ENCODE results near the gene TNFAIP8L1.
A peak's percentile ranks its signal among the peaks of the same experiment; 100 is the strongest.

TNFAIP8L1 gene

GRCh38 chr19:4660181-4660791 lies 21.0 kb downstream of the TNFAIP8L1 start:
- no peak overlapping the region for H3K4me3 ChIP-seq (ENCODE audit: low read depth, low read length)
- DNase-seq (ENCODE audit: low read depth), result peak; percentile 56
- TF ChIP-seq MYC (IDR thresholded peaks at IDR 0.05; ENCODE audit: low read depth, low read length), result no peak
- peak; percentile 41 for TF ChIP-seq CTCF (IDR thresholded peaks at IDR 0.05; ENCODE audit: low read depth, low read length)

DNA sequence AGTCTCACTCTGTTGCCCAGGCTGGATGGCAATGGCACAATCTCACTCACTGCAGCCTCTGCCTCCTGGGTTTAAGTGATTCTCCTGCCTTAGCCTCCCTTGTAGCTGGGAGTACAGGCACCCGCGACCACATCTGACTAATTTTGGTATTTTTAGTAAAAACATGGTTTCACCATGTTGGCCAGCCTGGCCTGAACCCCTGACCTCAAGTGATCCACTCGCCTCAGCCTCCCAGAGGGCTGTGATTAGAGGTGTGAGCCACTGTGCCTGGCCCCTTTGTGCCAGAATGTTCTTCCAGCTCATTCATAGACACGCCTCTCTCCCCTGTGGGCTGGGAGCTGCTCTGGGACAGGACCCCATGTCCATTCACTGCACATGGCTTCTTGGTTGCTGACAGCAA lies 21.7 kb downstream of the TNFAIP8L1 start:
- no peak for DNase-seq (ENCODE audit: low read depth)
- no peak overlapping the region for H3K4me3 ChIP-seq (ENCODE audit: low read depth, low read length)
- TF ChIP-seq, protein P1, sequence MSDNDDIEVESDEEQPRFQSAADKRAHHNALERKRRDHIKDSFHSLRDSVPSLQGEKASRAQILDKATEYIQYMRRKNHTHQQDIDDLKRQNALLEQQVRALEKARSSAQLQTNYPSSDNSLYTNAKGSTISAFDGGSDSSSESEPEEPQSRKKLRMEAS (IDR thresholded peaks at IDR 0.05; ENCODE audit: low read depth, low read length), result no peak
- TF ChIP-seq MYC (IDR thresholded peaks at IDR 0.05; ENCODE audit: low read depth, low read length) (no peak), POLR2A (IDR thresholded peaks at IDR 0.05; ENCODE audit: extremely low read depth, insufficient read length) (no peak), CTCF (IDR thresholded peaks at IDR 0.05; ENCODE audit: low read depth, low read length) (no peak)

- DNase-seq (ENCODE audit: low read depth), result no peak
- no peak for TF ChIP-seq MYC (IDR thresholded peaks at IDR 0.05; ENCODE audit: low read depth, low read length)
- TF ChIP-seq, protein P1 (IDR thresholded peaks at IDR 0.05; ENCODE audit: low read depth, low read length), result no peak
- no peak for TF ChIP-seq POLR2A (IDR thresholded peaks at IDR 0.05; ENCODE audit: extremely low read depth, insufficient read length)
- TF ChIP-seq CTCF (IDR thresholded peaks at IDR 0.05; ENCODE audit: low read depth, low read length), result no peak
- H3K4me3 ChIP-seq (ENCODE audit: low read depth, low read length), result no peak overlapping the region
Measured at GRCh38 chr19:4662020-4662695, 22.8 kb downstream of the TNFAIP8L1 start.

GRCh38 chr19:4662812-4663211 lies 23.5 kb downstream of the TNFAIP8L1 start:
- no peak for DNase-seq (ENCODE audit: low read depth)
- H3K4me3 ChIP-seq (ENCODE audit: low read depth, low read length), result no peak overlapping the region
- TF ChIP-seq CTCF (IDR thresholded peaks at IDR 0.05; ENCODE audit: low read depth, low read length) (no peak), POLR2A (IDR thresholded peaks at IDR 0.05; ENCODE audit: extremely low read depth, insufficient read length) (no peak), MYC (IDR thresholded peaks at IDR 0.05; ENCODE audit: low read depth, low read length) (no peak)
- TF ChIP-seq, protein P1 (IDR thresholded peaks at IDR 0.05; ENCODE audit: low read depth, low read length), result no peak

GRCh38 chr19:4664642-4665041 lies 25.3 kb downstream of the TNFAIP8L1 start:
- DNase-seq (ENCODE audit: low read depth), result no peak
- TF ChIP-seq MYC (IDR thresholded peaks at IDR 0.05; ENCODE audit: low read depth, low read length) (no peak), POLR2A (IDR thresholded peaks at IDR 0.05; ENCODE audit: extremely low read depth, insufficient read length) (no peak)
- TF ChIP-seq, protein P1 (IDR thresholded peaks at IDR 0.05; ENCODE audit: low read depth, low read length), result no peak
- no peak overlapping the region for H3K4me3 ChIP-seq (ENCODE audit: low read depth, low read length)

- TF ChIP-seq, protein P1 (IDR thresholded peaks at IDR 0.05; ENCODE audit: low read depth, low read length), result peak; percentile 96
- TF ChIP-seq POLR2A (IDR thresholded peaks at IDR 0.05; ENCODE audit: extremely low read depth, insufficient read length) (peak; percentile 33), MYC (IDR thresholded peaks at IDR 0.05; ENCODE audit: low read depth, low read length) (peak; percentile 75), CTCF (IDR thresholded peaks at IDR 0.05; ENCODE audit: low read depth, low read length) (no peak)
- DNase-seq (ENCODE audit: low read depth), result peak; percentile 88
- H3K4me3 ChIP-seq (ENCODE audit: low read depth, low read length), result peak within 1 kb of the TSS; percentile 70
Measured at GRCh38 chr19:4669723-4670480, 30.6 kb downstream of the TNFAIP8L1 start, which contains the start of gene MYDGF. Gene MYDGF, minus strand, starts transcription at chr19:4670342. Its CDS starts 8 bp downstream, at chr19:4670334.
